Lower lobe of right lung (tissue), 2 donors: Measurements from ENCODE around the gene SCG2. TPM values are rescaled to one million over a fixed set of nuclear protein-coding genes. Genes with fewer than 3 reads are reported as not detected.
"Not testable (repeated sequence)": the region's sequence is repeated elsewhere in the genome, so short reads cannot be mapped to it uniquely, and the experiment has no call there.

Source experiments
- ATAC-seq, 2 donors: fragments of 200-7000 bp; cut with Tn5 transposase; one replicate each; pipeline ENCODE4 v1.9.1; 2020 to 2022; ENCODE audit warnings: mild to moderate bottlenecking in 2 of 2, moderate library complexity in 2 of 2
- DNase-seq: peaks from one replicate; pipeline ENCODE4 v3.0.0-alpha.2; 2020
- H3K27ac ChIP-seq: fragments of 200-600 bp; one replicate; pipeline ENCODE4 v1.8.0; 2022
- H3K27me3 ChIP-seq: fragments of 200-600 bp; one replicate; pipeline ENCODE4 v1.8.0; 2022; ENCODE audit warnings: low read depth
- H3K36me3 ChIP-seq: fragments of 200-600 bp; one replicate; pipeline ENCODE4 v1.8.0; 2022; ENCODE audit warnings: mild to moderate bottlenecking
- H3K4me1 ChIP-seq: fragments of 200-600 bp; one replicate; pipeline ENCODE4 v1.8.0; 2022
- H3K4me3 ChIP-seq: fragments of 200-600 bp; one replicate; pipeline ENCODE4 v1.8.0; 2022; ENCODE audit warnings: mild to moderate bottlenecking
- H3K9me3 ChIP-seq: fragments of 200-600 bp; one replicate; pipeline ENCODE4 v1.8.0; 2022
- CTCF ChIP-seq: fragments of 200-600 bp; IDR thresholded peaks from one replicate; pipeline ENCODE4 v1.8.0; 2022; ENCODE audit warnings: antibody characterized with exemption, mild to moderate bottlenecking
- intact Hi-C: fragments of 100-400 bp; cut with DNase I; formaldehyde crosslinking; loops from one replicate; pipeline ENCODE4 v1.11.0; 2022
- total RNA-seq: library from RNA; stranded (reverse); fragmentation: NEBNext Ultra II Directional; extraction: Animal tissue kit (Norgen Biotek cat#: 25700); gene quantifications from one replicate; pipeline ENCODE4 v1.2.1, GENCODE V29; 2021
- donor health status: DM: no; HTN: yes; CAD: no; lungs with severe emphysema.

SCG2 gene
- total RNA-seq, 1 donor from 2014 or later = 0.71 TPM

GRCh38 chr2:223594259-223594658, 7.9 kb downstream of the SCG2 start:
- H3K27me3 ChIP-seq = no peaks in the 10 kb centered on the region
- no peak for DNase-seq
- H3K36me3 ChIP-seq = no peaks in the 10 kb centered on the region
- no peaks in the 10 kb centered on the region for H3K9me3 ChIP-seq
- H3K27ac ChIP-seq = no peak overlapping the region
- ATAC-seq = no peak
- H3K4me3 ChIP-seq = no peak overlapping the region
- intact Hi-C loops = no loop called here
- TF ChIP-seq CTCF = no peak
- no peaks in the 10 kb centered on the region for H3K4me1 ChIP-seq

DNA sequence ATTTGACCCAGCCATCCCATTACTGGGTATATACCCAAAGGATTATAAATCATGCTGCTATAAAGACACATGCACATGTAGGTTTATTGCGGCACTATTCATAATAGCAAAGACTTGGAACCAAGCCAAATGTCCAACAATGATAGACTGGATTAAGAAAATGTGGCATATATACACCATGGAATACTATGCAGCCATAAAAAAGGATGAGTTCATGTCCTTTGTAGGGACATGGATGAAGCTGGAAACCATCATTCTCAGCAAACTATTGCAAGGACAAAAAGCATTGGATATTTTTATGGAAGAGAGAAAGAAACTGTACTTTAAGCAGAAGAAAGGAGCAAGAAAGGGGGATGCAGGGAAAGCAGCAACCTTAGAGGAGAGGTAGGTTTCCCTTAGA, 9.5 kb downstream of the SCG2 start:
- H3K9me3 ChIP-seq, H3K27ac ChIP-seq, ATAC-seq, H3K36me3 ChIP-seq, intact Hi-C loops, DNase-seq, H3K4me3 ChIP-seq, H3K4me1 ChIP-seq, H3K27me3 ChIP-seq: not testable (repeated sequence)

DNA sequence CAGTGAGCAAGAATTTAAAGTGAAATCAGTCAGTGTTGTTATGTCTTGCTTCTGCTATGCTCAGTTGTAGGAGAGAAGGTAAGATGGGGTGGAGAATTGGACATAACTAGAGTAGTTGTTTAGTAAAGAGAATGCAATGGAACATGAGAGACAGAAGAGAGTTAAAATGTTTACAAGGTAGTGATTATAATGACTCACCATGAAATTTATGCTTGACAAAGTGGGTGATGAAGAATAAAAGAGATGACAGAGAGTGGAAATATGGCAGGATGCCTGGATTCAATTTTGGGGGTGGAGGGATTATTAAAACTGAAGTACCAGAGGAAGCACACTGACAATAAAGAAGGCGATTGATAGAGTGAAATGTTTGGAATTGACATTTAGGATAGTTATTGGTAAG, 10.6 kb downstream of the SCG2 start:
- intact Hi-C loops = no loop called here
- Histone ChIP-seq H3K4me1 (no peaks in the 10 kb centered on the region), H3K27me3 (no peaks in the 10 kb centered on the region), H3K4me3 (no peak overlapping the region), H3K36me3 (no peaks in the 10 kb centered on the region), H3K27ac (no peak overlapping the region), H3K9me3 (no peaks in the 10 kb centered on the region)
- DNase-seq = no peak
- no peak for ATAC-seq
- no peak for TF ChIP-seq CTCF

GRCh38 chr2:223590964-223591363, 11.2 kb downstream of the SCG2 start:
- intact Hi-C loops = no loop called here
- H3K4me1 ChIP-seq = no peaks in the 10 kb centered on the region
- H3K4me3 ChIP-seq = no peak overlapping the region
- no peak for TF ChIP-seq CTCF
- no peak for DNase-seq
- H3K27ac ChIP-seq = no peak overlapping the region
- H3K36me3 ChIP-seq = no peaks in the 10 kb centered on the region
- no peak for ATAC-seq
- H3K27me3 ChIP-seq = no peaks in the 10 kb centered on the region
- H3K9me3 ChIP-seq = no peaks in the 10 kb centered on the region

DNA sequence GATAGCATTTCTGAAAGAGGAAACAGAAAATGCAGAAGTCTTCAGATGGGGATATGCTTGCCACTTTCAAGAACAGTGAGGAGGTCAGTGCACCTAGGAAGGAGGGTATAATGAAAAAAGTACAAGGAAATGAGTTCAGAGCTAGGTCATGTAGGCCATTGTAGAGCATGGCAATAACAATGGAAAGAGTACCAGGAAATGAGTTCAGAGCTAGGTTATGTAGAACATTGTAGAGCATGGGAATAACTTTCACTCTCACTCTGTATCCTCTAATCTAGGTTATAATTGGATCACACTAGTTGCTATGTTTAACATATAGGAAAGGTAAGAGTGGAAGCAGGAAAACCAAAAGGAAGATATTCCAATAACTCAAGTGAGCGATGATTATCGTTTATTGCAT, 12.3 kb downstream of the SCG2 start:
- H3K4me1 ChIP-seq = no peaks in the 10 kb centered on the region
- DNase-seq (no peak), ATAC-seq (no peak)
- TF ChIP-seq CTCF = no peak
- H3K27ac ChIP-seq = no peak overlapping the region
- intact Hi-C loops = no loop called here
- no peaks in the 10 kb centered on the region for H3K9me3 ChIP-seq
- no peaks in the 10 kb centered on the region for H3K36me3 ChIP-seq
- H3K4me3 ChIP-seq = no peak overlapping the region
- H3K27me3 ChIP-seq = no peaks in the 10 kb centered on the region

DNA sequence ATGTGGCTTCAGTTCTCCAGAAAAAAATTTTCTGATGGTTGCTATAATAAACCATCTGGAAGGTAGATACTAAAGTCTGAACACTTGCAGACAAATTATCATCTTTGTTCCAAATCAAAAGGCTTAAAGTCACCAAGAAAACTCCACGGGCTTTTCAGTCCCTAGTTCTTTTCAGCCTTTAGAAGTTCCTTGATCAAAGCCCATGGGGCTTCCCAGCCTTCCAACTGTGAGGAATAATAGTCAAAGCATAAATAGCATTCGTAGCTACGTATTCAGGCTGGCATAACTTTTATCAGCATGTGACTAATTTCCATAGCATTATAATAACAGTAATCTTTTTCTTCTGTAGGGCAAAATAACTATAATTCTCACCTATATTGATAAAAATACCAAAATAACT, 13.9 kb downstream of the SCG2 start:
- no peak for TF ChIP-seq CTCF
- DNase-seq = no peak
- H3K4me1 ChIP-seq = no peaks in the 10 kb centered on the region
- H3K27ac ChIP-seq = no peak overlapping the region
- no peak overlapping the region for H3K4me3 ChIP-seq
- no peak for ATAC-seq
- intact Hi-C loops = no loop called here
- no peaks in the 10 kb centered on the region for H3K36me3 ChIP-seq
- H3K27me3 ChIP-seq = no peaks in the 10 kb centered on the region
- no peaks in the 10 kb centered on the region for H3K9me3 ChIP-seq
